Measurements from ENCODE around the gene NET1.
"Not testable (repeated sequence)": the region's sequence is repeated elsewhere in the genome, so short reads cannot be mapped to it uniquely, and the experiment has no call there.

NET1 gene

GRCh38 chr10:5399332-5399731, 13.0 kb upstream of the NET1 start:
- DNase-seq, result no peak

GRCh38 chr10:5400468-5401240, 11.7 kb upstream of the NET1 start:
- no peak for DNase-seq

DNA sequence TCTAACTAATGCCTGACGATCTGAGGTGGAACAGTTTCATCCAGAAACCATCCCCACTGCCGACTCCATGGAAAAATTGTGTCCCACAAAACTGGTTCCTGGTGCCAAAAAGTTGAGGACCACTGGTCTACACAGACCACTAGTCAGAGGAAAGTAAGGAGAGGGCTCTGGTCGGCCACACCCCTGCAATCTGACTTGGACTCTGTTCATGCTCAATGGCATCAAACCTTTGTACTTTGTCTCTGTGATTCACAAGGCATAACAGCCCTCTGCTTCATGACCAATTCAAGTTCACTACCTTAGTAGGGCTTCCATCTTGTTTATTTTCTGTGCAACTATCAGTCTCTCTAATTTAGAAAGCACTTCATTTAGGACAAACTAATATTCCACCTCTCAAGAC, 9.6 kb upstream of the NET1 start:
- no peak for DNase-seq

- DNase-seq, result no peak
These were observed 7.9 kb upstream of the NET1 start, which contains the start of gene TUBAL3 for GRCh38 chr10:5404208-5405041. TSS of gene TUBAL3 (minus strand) at chr10:5404828. CDS start at chr10:5404792, 36 bp downstream.

DNA sequence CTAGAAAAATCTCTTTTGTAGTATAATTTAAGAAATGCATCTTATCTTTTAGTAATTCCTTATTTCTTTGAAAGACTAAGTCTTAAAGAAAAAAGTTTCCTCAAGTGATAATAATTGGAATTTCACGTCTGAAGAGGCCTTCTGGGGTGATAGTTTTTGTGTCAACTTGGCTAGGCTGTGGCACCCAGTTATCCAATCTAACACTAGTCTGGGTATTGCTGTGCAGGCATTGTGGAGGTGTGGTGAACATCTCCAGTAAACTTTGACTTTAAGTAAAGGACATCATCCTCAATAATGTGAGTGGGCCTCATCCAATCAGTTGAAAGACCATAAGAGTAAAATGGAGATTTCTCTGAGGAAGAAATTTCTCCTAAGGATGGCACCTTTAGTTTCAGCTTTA, 5.4 kb upstream of the NET1 start:
- DNase-seq, result no peak

- not testable (repeated sequence) for DNase-seq
These were observed 1.6 kb upstream of the NET1 start for GRCh38 chr10:5410787-5411186.

- no peak for DNase-seq
These were observed 448 bp upstream of the NET1 start for GRCh38 chr10:5411941-5412276.

DNA sequence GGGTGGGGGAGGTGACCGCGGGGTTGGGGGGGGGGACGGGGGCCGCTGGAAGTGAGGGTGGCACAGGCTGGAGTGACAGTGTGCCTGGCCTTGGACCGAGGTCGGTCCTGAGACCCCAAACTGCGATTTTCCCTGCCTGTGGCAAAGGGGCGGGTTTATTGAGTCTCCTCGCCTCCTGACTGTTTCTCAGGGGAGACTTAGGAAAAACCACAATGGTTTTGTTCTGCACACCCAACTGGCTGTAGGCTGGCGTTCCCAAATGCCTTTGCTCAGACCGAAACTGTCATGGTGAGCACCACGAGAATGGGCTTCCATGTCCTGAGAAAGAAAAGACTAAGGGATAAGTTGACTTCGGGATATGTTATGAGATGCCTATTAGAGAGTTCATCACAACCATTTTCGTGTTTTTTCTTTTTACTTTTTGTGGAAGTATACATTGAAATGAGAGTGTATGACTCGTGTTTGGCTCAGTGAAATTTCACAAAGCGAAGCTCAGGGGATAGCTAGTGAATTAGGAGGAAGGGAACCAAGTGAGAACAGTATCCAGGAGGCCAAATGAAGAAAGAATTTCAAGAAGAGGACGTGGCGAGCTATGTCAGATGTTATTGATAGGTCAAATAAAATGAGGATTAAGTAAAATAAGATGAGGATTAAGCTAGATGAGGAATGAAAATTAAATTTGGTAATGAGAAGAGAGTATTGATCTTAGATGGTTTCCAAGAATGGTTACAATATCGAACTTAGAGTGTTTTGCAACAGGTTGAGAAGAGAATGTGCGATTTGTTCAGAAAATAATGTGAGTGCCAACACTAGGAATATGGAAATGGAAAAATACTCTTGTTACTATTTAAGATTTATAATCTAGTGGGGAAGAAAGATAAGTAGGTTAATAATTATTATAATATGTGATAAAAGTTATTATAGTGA, 918 bp downstream of the NET1 start:
- DNase-seq, result no peak

GRCh38 chr10:5416981-5417380, 4.6 kb downstream of the NET1 start:
- no peak for DNase-seq

DNA sequence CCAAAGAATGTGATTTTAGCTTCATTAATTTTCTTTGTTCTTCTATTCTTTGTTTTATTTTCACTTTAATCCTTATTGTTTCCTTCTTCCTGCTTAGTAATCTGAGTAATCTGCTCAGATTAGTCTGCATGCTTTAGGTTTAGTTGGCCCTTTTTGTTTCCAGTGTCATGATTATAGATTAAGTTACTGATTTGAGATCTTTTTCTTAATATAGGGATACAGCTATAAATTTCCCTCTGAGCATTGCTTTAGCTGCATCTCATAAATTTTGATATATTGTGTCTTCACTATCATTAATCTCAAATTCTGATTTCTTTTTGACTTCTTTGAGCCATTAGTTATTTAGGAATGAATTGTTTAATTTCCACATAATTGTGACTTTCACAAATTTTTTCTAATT, 6.2 kb downstream of the NET1 start:
- DNase-seq, result no peak

- DNase-seq, result no peak
These were observed 7.2 kb downstream of the NET1 start for GRCh38 chr10:5419466-5420094.

GRCh38 chr10:5423771-5424170, 11.4 kb downstream of the NET1 start:
- no peak for DNase-seq

DNA sequence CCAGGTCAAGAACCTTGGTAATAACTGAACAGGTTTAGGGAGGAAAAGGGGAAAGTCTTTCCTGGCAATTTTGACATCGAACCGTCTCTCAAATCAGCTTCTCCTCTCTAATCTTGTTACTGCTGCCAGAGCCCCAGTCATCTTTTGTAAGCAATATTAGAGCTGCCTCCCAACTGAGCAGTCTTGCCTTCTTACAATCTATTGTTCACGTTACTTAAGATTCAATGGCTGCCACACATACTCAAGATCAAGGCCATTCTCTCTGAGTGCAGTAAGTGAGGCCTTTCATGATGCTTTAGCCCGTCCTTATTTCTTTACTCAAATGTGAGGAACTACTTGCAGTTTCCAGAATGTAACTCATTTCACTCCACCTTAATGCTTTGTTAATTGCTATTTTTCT, 12.4 kb downstream of the NET1 start:
- no peak for DNase-seq

- DNase-seq, result no peak
These were observed 15.8 kb downstream of the NET1 start for GRCh38 chr10:5428133-5428532.

DNA sequence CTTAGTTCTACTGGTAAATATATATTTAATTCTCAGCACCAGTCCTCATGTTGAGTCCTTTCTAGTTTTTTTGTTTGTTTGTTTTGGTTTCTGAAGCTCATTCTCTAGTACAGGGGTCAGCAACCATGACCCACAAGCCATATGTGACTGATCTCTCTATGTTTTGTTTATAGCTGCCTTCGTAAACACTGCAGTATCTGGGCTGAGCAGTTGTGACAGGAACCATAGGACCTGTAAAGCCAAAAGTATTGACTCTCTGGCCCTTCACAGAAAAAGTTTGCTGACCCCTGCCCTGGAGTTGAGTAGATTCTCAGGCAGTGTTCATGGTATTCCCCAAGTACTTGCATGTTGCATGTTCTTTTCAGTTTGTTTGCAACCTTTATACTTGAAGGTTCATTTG, 20.8 kb downstream of the NET1 start:
- no peak for DNase-seq

GRCh38 chr10:5434017-5434753, 21.8 kb downstream of the NET1 start:
- DNase-seq, result peak; percentile 13

GRCh38 chr10:5435328-5435727, 23.0 kb downstream of the NET1 start:
- no peak for DNase-seq

DNA sequence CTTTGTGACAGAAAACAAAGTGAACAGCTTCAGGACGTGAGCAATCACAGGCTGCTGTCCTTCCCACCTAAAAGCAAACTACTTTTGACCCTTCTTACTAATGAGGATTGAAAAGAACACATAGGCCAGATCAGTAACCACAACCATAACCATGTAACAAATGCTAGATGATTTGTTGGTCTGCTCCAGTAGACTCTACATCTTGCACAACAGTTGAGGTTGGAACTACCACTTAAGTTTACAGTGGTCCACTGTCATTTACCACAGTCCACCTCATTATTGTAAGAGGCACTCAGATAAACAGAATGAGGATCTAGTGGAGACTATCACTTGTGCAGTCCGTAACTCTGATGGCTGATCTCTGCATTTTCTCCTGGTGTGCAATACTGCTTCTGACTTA, 27.8 kb downstream of the NET1 start:
- DNase-seq, result no peak

GRCh38 chr10:5441106-5441505, 28.7 kb downstream of the NET1 start:
- no peak for DNase-seq

GRCh38 chr10:5442065-5442989, 30.0 kb downstream of the NET1 start:
- peak; percentile 28 for DNase-seq

DNA sequence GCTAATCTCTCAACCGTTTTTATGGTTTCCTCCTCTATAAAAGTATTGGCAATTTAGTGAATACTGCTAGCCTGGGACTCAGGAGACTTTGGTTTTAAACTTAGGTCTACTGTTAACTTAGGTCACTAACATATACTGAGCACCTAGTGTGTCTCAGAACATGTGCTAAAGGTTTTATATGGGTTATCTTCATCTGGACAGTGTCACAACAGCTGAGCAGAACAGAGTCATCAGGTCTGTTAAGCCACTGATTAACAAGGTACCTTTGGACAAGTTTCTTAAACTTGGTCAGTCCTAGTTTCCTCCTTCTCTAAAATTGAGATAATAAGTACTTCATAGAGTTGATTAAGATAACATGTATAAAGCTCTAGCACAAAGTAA, 30.6 kb downstream of the NET1 start:
- DNase-seq, result no peak

Measured in GF-D8 (cell line).